Activated naive CD4-positive, alpha-beta T cell treated with anti-CD3 and anti-CD28 coated beads, Interleukin-2, amount 10 ng/mL, durations not matched to agents 7 days and 5 days (primary cell): ENCODE data around the gene FUZ.
A peak's percentile ranks its signal among the peaks of the same experiment; 100 is the strongest.

Source experiments
- CTCF ChIA-PET: fragments of 350-600 bp; sonication (Branson Sonifier 250); formaldehyde crosslinking; loops from one replicate; lab custom pipeline; 2021; ENCODE audit warnings: antibody characterized with exemption; lab: Charles Lee
- DNase-seq: peaks from one replicate; pipeline ENCODE4 v3.0.0-alpha.2; 2020
- H3K27ac Mint-ChIP-seq: one replicate; pipeline ENCODE4 v1.8.0; 2021; ENCODE audit warnings: mild to moderate bottlenecking, moderate library complexity, mixed read lengths
- H3K27me3 Mint-ChIP-seq: one replicate; pipeline ENCODE4 v1.8.0; 2021; ENCODE audit warnings: mild to moderate bottlenecking, mixed read lengths
- H3K36me3 Mint-ChIP-seq: one replicate; pipeline ENCODE4 v1.8.0; 2021; ENCODE audit warnings: mixed read lengths
- H3K4me1 Mint-ChIP-seq: one replicate; pipeline ENCODE4 v1.8.0; 2021; ENCODE audit warnings: mixed read lengths
- H3K4me3 Mint-ChIP-seq: one replicate; pipeline ENCODE4 v1.8.0; 2021; ENCODE audit warnings: mild to moderate bottlenecking, moderate library complexity, mixed read lengths
- H3K9me3 Mint-ChIP-seq: one replicate; pipeline ENCODE4 v1.8.0; 2021; ENCODE audit warnings: mixed read lengths

Gene FUZ

DNA sequence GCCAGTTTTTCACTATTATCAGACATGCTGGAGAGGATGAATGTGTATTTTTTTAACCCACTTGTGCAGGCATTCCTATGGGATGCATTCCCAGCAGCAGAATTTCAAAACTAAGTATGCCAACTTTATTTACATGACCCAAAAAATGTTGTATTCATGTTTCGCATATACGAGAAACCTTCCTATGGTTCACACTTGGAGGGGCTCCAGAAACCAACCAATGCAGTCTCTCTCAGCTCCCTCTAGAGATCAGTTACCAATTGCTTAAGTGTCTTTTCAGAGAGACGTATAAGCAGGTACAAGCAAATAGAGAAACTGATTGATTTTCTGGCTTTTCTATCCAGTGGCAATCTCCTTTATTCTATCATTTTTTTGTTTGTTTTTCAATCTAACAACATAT lies 32.3 kb upstream of the FUZ start:
- Mint-ChIP-seq H3K27me3 (peaks cover 4% of the 10 kb centered on the region), H3K36me3 (peaks cover 8% of the 10 kb centered on the region), H3K9me3 (peaks cover 3% of the 10 kb centered on the region), H3K4me1 (peaks cover 27% of the 10 kb centered on the region), H3K4me3 (no peak overlapping the region), H3K27ac (no peak overlapping the region)
- no peak for DNase-seq
- CTCF ChIA-PET: interaction anchor here (0.7 kb wide), 1 partner anchor 48 kb away, joined by 3 read pairs; no protein-coding TSS in a partner anchor

DNA sequence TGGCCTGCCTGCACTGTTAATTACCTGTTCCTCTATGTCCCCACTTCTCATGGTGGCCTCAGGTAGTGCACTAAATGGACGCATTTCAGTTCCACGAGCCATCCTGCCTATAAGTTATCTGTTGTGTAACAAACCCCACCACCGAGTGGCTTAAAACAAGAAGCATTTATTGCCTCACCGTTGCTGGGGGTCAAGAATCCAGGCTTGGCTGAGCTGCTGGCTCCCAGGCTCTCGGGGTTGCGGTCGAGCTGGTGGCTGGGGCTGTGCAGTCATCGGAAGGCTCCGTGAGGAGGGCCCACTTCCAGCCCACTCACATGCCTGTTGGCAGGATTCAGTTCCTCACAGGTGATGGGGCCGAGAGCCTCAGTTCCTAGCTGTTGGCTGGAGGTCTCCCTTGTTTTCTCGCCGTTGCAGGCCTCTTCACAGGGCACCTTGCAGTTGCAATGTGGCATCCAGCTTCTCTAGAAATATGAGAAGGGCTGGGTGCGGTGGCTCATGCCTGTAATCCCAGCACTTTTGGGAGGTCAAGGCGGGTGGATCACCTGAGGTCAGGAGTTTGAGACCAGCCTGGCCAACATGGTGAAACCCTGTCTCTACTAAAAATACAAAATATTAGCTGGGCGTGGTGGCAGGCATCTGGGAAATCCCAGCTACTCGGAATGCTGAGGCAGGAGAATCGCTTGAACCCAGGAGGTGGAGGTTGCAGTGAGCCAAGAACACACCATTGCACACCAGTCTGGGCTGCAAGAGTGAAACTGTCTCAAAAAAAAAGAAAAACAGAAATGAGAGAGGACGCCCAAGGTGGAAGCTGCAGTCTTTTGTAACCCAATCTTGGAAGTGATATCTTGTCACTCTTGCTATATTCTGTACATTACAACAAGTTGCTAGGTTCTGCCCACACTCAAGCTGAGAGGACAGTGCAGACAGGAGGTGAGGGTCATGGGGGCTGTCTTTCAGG lies 31.3 kb upstream of the FUZ start:
- Mint-ChIP-seq H3K27me3 (peaks cover 4% of the 10 kb centered on the region), H3K9me3 (peaks cover 3% of the 10 kb centered on the region), H3K27ac (no peak overlapping the region), H3K4me3 (no peak overlapping the region), H3K36me3 (peaks cover 11% of the 10 kb centered on the region), H3K4me1 (peaks cover 20% of the 10 kb centered on the region)
- DNase-seq: no peak
- CTCF ChIA-PET: interaction anchor here (0.7 kb wide), 1 partner anchor 49 kb away, joined by 3 read pairs; no protein-coding TSS in a partner anchor

DNA sequence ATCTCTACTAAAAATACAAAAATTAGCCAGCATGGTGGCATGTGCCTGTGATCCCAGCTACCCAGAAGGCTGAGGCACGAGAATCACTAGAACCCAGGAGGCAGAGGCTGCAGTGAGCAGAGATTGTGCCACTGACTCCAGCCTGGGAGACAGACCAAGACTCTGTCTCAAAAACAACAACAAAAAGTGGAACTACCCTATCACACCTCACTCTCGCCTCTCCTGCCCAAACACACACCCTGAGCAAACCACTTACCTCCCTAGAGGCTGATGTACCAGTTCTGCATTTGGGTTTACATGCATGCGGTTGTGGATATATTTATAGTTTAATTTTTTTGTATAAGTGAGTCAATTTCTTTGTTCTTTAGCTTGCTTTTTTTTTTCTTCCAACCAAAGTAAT lies 30.2 kb upstream of the FUZ start:
- Mint-ChIP-seq H3K4me3 (no peak overlapping the region), H3K27me3 (peaks cover 4% of the 10 kb centered on the region), H3K36me3 (peaks cover 17% of the 10 kb centered on the region), H3K27ac (no peak overlapping the region), H3K9me3 (no peaks in the 10 kb centered on the region), H3K4me1 (peaks cover 9% of the 10 kb centered on the region)
- CTCF ChIA-PET: no interaction called here
- DNase-seq: no peak

GRCh38 chr19:49840736-49841249 lies 27.7 kb upstream of the FUZ start:
- H3K4me3 Mint-ChIP-seq: no peak overlapping the region
- H3K4me1 Mint-ChIP-seq: no peaks in the 10 kb centered on the region
- peaks cover 26% of the 10 kb centered on the region for H3K36me3 Mint-ChIP-seq
- H3K27ac Mint-ChIP-seq: no peak overlapping the region
- CTCF ChIA-PET: no interaction called here
- H3K27me3 Mint-ChIP-seq: peaks cover 2% of the 10 kb centered on the region
- no peaks in the 10 kb centered on the region for H3K9me3 Mint-ChIP-seq
- DNase-seq: no peak

DNA sequence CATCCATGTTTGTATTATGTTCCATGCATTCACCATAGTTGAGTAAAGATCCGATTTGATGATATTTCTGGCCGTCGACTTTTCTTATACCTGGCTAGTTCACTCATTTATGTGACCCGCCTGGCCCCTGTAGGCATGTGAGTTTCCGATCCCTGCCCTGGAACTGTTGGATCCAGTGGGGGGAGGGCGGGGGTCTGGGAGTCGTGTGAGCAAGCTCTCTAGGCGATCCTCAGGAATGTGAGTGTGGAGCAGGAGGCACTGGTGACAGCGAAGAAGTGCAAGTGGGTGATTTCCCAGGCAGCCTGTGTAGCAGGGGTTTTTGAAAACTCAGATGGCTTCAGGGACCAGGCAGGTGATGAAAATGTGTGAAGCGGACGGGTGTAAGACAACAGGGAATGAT lies 27.2 kb upstream of the FUZ start:
- Mint-ChIP-seq H3K27ac (no peak overlapping the region), H3K36me3 (peaks cover 26% of the 10 kb centered on the region)

DNA sequence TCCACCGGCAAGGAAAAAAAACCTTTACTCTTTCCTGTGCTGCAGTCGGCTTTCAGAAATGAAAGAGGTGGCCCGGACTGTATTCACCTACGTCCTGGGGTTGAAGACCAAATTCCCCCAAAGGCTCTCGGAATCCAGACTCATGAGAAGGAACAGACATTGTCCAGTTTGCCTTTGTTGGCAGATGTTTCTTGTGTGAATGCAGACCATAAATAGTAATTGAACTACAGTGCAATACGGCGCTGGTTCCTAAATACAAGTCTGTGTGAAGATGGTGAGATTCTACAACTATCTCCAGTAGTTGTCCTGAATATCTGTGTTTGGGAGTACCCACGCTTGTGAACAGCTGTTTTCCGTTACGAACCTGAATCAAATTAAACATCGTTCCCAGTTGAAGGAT lies 26.6 kb upstream of the FUZ start:
- DNase-seq: no peak
- H3K36me3 Mint-ChIP-seq: peaks cover 31% of the 10 kb centered on the region
- no peaks in the 10 kb centered on the region for H3K4me1 Mint-ChIP-seq
- no peak overlapping the region for H3K27ac Mint-ChIP-seq
- H3K27me3 Mint-ChIP-seq: no peaks in the 10 kb centered on the region
- CTCF ChIA-PET: no interaction called here
- H3K4me3 Mint-ChIP-seq: no peak overlapping the region
- no peaks in the 10 kb centered on the region for H3K9me3 Mint-ChIP-seq

More for the DNA sequence above, 27.2 kb upstream of the FUZ start:
- H3K4me1 Mint-ChIP-seq: no peaks in the 10 kb centered on the region
- no peaks in the 10 kb centered on the region for H3K9me3 Mint-ChIP-seq
- H3K27me3 Mint-ChIP-seq: no peaks in the 10 kb centered on the region
- no peak for DNase-seq
- CTCF ChIA-PET: no interaction called here
- no peak overlapping the region for H3K4me3 Mint-ChIP-seq

DNA sequence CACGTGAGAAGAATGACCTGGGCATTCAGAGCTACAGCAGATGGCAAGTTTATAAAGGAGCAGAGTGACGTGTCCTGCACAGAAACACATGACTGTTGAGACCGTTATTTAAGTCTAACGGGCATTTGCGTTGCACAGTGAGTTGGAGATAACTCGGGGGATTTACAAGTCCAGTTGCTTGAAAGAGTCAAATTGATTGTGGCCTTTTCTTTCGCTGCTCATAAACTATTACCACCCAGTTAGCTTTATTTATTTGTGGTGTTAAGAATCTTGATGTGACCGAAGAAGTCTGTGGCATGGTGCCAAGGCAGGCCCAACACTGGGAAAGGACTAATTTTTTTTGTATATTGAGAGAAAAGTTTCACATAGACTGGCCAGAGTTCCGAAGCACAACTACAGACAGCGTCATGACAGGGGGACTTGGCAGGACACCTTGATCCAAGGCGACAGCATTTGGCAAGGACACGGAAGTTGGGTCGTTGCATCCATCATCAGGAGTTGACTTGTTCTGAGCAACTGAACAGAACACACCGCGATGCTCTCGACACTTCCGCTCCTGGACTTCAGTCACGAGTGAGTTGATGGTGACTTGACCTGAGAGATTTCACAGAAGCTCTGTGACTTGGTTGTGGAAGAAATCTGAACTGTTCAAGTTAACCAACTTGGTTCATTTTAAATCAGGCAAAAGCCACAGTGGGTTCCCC lies 25.9 kb upstream of the FUZ start:
- H3K4me3 Mint-ChIP-seq: no peak overlapping the region
- H3K9me3 Mint-ChIP-seq: no peaks in the 10 kb centered on the region
- CTCF ChIA-PET: no interaction called here
- H3K4me1 Mint-ChIP-seq: no peaks in the 10 kb centered on the region
- H3K36me3 Mint-ChIP-seq: peaks cover 33% of the 10 kb centered on the region
- H3K27me3 Mint-ChIP-seq: no peaks in the 10 kb centered on the region
- DNase-seq: no peak
- no peak overlapping the region for H3K27ac Mint-ChIP-seq

DNA sequence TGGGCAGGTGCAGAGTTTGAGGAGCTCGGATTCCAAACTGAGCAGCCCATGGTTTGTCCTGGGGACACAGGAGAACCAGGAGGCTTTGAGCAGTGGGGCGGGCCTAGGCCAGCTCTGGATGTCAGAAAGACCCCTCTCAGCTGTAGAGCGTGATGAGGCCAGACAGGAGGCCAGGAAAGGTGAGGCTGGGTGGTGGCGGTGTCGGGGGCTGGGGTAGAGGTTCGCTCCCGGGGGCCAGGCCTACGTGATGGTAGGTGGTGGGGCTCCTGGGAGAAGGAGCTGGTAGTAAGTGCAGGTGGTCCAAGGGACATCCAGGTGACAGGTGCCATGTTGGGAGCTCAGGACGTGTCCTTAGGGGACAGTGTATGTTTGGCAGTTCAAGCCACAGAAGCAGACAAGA lies 24.3 kb upstream of the FUZ start:
- DNase-seq: no peak
- Mint-ChIP-seq H3K36me3 (peaks cover 41% of the 10 kb centered on the region), H3K27me3 (no peaks in the 10 kb centered on the region), H3K4me1 (peaks cover 6% of the 10 kb centered on the region), H3K27ac (no peak overlapping the region), H3K4me3 (no peak overlapping the region), H3K9me3 (no peaks in the 10 kb centered on the region)
- CTCF ChIA-PET: no interaction called here

DNA sequence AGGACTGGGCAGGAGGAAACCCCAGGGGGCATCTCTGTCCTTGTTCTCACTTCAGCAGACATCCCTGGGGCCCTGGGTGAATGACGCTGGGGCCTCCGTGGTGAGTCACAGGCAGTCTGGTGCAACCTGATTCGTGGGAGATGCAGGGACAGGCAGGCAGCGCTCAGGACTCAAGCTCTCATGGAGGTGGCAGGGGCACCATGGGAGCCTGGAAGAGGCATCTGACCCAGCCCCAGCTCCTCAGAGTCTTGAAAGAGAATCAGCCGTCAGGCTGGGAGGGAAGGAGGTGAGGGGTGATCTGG lies 23.9 kb upstream of the FUZ start:
- peaks cover 11% of the 10 kb centered on the region for H3K4me1 Mint-ChIP-seq
- no peaks in the 10 kb centered on the region for H3K9me3 Mint-ChIP-seq
- no peak for DNase-seq
- H3K36me3 Mint-ChIP-seq: peaks cover 44% of the 10 kb centered on the region
- H3K4me3 Mint-ChIP-seq: no peak overlapping the region
- no peaks in the 10 kb centered on the region for H3K27me3 Mint-ChIP-seq
- no peak overlapping the region for H3K27ac Mint-ChIP-seq
- CTCF ChIA-PET: no interaction called here

DNA sequence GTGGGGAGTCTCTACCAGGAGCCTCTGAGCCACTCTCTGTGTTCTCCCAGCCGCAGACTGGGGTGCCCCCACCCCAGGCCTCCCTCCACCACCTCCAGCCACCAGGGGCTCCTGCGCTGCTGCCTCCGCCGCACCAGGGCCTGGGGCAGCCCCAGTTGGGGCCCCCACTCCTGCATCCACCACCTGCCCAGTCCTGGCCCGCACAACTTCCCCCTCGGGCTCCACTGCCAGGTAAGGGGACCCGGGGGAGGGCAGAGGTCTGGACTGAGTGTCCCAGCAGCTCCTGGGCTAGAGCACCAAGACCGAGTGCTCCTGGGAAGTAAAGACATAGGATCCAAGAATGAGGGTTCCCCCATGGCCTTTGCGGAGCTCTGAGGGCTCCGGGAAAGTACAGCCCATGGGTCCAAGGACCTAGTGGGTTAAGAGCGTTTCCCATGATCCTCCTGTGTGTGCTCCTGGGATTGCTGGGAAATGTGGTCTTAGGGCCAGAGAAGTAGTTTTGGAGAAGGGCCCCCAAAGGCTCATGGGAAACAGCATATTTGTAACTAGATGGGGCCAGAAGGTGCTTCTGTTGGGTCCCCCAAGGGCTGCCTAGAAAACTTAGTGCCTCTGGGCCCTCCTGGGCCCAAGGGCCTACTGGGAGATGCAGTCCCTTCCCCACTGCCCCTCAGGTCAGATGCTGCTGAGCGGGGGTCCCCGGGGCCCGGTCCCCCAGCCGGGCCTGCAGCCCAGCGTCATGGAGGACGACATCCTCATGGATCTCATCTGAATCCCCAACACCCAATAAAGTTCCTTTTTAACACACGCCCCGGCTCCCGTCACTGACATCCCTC lies 23.3 kb upstream of the FUZ start:
- no peak for DNase-seq
- Mint-ChIP-seq H3K4me1 (peaks cover 16% of the 10 kb centered on the region), H3K27ac (no peak overlapping the region), H3K27me3 (no peaks in the 10 kb centered on the region), H3K36me3 (peaks cover 47% of the 10 kb centered on the region), H3K9me3 (no peaks in the 10 kb centered on the region), H3K4me3 (no peak overlapping the region)
- CTCF ChIA-PET: no interaction called here

DNA sequence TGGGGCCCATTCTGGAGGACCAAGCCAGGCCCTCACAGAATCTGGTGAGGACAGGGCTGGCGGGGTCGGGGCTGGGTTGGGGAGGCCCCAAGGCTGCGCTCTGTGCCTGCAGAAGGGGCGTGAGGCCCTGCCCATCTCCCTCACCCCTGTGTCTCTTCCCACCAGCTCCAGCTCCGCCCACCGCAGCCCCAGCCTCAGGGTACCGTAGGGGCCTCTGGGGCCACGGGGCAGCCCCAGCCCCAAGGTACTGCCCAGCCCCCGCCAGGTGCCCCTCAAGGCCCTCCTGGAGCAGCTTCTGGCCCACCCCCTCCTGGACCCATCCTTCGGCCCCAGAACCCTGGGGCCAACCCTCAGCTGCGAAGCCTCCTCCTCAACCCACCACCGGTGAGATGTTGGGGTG lies 22.5 kb upstream of the FUZ start:
- H3K4me1 Mint-ChIP-seq: peaks cover 16% of the 10 kb centered on the region
- no peaks in the 10 kb centered on the region for H3K9me3 Mint-ChIP-seq
- no peak for DNase-seq
- H3K36me3 Mint-ChIP-seq: peaks cover 45% of the 10 kb centered on the region
- no peak overlapping the region for H3K4me3 Mint-ChIP-seq
- CTCF ChIA-PET: no interaction called here
- H3K27me3 Mint-ChIP-seq: no peaks in the 10 kb centered on the region
- H3K27ac Mint-ChIP-seq: no peak overlapping the region

- no peaks in the 10 kb centered on the region for H3K9me3 Mint-ChIP-seq
- no peak for DNase-seq
- H3K27me3 Mint-ChIP-seq: no peaks in the 10 kb centered on the region
- peaks cover 34% of the 10 kb centered on the region for H3K36me3 Mint-ChIP-seq
- CTCF ChIA-PET: no interaction called here
- H3K4me1 Mint-ChIP-seq: peaks cover 16% of the 10 kb centered on the region
- H3K4me3 Mint-ChIP-seq: no peak overlapping the region
- no peak overlapping the region for H3K27ac Mint-ChIP-seq
Observed at GRCh38 chr19:49833599-49833998, 20.5 kb upstream of the FUZ start.

DNA sequence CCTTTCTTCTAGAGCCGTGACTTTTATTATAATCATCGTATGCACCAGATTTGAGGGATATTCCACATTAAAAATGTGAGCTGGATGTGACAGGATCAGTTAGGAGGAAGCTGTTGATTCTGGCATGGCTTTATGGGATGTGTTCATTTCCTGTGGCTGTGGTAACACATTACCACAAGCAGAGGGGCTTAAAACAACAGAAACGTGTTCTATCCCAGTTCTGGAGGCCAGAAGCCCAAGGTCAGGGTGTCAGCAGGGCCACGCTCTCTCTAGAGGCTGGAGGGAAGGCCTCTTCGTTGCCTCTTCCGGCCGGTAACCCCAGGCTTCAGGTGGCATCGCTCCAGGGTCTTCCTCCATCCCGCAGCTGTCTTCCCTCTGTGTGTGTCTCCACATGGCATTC lies 19.5 kb upstream of the FUZ start:
- Mint-ChIP-seq H3K36me3 (peaks cover 29% of the 10 kb centered on the region), H3K9me3 (no peaks in the 10 kb centered on the region), H3K4me1 (peaks cover 16% of the 10 kb centered on the region), H3K27ac (peak overlapping the region; percentile 80), H3K4me3 (no peak overlapping the region), H3K27me3 (no peaks in the 10 kb centered on the region)
- CTCF ChIA-PET: no interaction called here
- DNase-seq: no peak

DNA sequence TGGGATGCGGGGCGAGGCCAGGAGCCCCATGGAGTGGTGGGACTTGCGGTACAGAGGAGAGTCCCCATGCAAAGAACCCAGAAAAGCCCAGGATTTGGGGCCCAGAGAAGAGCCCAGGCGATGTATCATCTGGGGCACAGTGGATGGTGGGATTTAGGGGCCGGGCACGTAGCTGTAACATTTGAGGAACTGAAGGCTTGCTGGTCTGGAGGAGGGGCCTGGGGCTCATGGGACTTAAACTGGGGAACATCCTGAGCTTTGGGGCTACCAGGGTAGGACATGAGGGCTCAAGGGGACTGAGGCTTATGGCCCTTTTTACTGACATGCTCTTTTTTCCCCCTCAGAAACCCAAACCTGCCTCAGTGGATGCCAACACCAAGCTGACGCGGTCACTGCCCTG lies 18.5 kb upstream of the FUZ start:
- peaks cover 23% of the 10 kb centered on the region for H3K36me3 Mint-ChIP-seq
- H3K27ac Mint-ChIP-seq: peak overlapping the region; percentile 62

More for the DNA sequence above, 18.5 kb upstream of the FUZ start:
- H3K27me3 Mint-ChIP-seq: no peaks in the 10 kb centered on the region
- H3K4me1 Mint-ChIP-seq: peaks cover 16% of the 10 kb centered on the region
- H3K9me3 Mint-ChIP-seq: no peaks in the 10 kb centered on the region
- H3K4me3 Mint-ChIP-seq: no peak overlapping the region
- CTCF ChIA-PET: no interaction called here
- DNase-seq: no peak
